ENCODE results near the gene SLC35G1. TPM values are rescaled to one million over a fixed set of nuclear protein-coding genes. Genes with fewer than 3 reads are reported as not detected.

Gene SLC35G1
- total and polyA plus RNA-seq, 2 of the 8 experiments (the other 6 are each of a cell fraction or from before 2014, with no cell fraction given) = 6.2 to 6.4 TPM

DNA sequence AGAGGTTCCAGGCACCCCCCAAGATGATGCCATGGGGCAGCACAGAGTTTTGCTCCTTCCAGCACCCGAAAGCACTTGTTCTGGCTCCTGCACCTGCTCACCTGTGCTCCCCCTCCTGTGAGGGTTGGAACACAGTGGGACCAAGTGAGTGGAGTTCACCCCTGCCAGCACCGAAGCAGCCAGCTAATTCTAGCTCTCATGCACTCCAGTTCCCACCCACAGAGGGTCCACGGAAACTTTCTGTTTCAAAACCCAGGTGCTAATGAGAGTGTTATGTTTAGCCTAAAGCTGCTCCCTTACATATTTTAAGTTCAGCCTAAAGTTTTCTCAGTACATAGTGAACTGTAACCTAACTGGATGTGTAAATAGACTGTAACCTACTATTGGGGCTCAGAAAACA lies 42.6 kb upstream of the SLC35G1 start (continued):
- no peak for TF ChIP-seq KDM5A (IDR thresholded peaks at IDR 0.05; ENCODE audit: low read length)

Data from H1 (cell line).